ENCODE measurements around the gene LDB3.
A peak's percentile ranks its signal among the peaks of the same experiment; 100 is the strongest.

The LDB3 gene

DNA sequence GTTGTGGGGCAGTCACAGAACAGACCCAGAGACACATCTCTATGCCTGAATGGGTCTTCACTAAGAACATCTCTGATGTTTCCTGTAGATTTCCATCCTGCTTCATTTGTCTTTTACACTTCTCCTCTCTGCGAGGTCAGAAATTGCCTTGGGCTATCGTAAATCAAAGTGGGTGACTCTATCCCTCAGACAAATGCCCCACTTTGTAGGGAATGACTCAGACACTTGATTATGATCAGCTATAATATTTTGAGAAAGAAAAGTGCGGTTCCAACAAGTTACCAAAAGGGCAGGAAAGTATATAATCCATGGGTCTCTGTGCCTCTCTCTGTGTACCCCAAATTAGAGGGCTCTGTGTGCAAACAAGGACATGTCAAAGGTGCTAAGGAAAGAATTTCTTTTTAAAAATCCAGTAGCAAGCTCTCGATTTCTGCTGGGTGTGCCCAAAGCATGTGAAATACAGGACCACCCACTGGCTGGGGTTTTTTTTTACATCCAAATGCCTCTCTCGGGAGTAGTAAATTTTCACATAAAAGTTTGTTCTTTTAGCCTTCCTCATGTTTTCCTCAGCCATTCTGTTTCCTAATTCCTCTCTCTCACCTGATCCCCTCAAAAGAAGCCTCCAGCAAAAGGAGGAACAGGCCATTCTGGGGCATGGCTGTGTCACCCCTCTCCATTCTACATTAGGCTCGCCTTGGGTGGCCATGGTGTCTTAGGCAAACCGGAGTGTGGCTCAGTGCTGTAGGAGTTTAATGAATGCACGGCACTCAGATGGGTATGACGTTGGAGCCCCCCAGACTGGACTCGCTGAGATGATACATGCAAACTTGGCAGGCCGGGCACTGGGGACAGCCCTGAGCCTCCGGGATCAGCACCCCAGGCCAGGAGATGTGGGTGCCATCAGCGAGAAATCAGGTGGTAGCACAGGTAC is 20.3 kb upstream of the LDB3 start:
- Histone ChIP-seq H3K36me3 (ENCODE audit: control insufficient read depth, insufficient read depth, low read length) (no peaks in the 10 kb centered on the region), H3K27me3 (ENCODE audit: control insufficient read depth, insufficient read depth, low read length) (no peaks in the 10 kb centered on the region), H3K9ac (no peak overlapping the region), H3K4me3 (ENCODE audit: low read depth, low read length) (no peak overlapping the region), H3K79me2 (no peaks in the 10 kb centered on the region), H3K27ac (no peak overlapping the region), H3K9me3 (ENCODE audit: control insufficient read depth, low read length) (no peaks in the 10 kb centered on the region), H3K4me1 (peaks cover 6% of the 10 kb centered on the region), H2AFZ (no peak overlapping the region), H3K4me2 (ENCODE audit: low read length) (no peak overlapping the region)
- TF ChIP-seq, protein P1, sequence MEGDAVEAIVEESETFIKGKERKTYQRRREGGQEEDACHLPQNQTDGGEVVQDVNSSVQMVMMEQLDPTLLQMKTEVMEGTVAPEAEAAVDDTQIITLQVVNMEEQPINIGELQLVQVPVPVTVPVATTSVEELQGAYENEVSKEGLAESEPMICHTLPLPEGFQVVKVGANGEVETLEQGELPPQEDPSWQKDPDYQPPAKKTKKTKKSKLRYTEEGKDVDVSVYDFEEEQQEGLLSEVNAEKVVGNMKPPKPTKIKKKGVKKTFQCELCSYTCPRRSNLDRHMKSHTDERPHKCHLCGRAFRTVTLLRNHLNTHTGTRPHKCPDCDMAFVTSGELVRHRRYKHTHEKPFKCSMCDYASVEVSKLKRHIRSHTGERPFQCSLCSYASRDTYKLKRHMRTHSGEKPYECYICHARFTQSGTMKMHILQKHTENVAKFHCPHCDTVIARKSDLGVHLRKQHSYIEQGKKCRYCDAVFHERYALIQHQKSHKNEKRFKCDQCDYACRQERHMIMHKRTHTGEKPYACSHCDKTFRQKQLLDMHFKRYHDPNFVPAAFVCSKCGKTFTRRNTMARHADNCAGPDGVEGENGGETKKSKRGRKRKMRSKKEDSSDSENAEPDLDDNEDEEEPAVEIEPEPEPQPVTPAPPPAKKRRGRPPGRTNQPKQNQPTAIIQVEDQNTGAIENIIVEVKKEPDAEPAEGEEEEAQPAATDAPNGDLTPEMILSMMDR (IDR thresholded peaks at IDR 0.05), result no peak

DNA sequence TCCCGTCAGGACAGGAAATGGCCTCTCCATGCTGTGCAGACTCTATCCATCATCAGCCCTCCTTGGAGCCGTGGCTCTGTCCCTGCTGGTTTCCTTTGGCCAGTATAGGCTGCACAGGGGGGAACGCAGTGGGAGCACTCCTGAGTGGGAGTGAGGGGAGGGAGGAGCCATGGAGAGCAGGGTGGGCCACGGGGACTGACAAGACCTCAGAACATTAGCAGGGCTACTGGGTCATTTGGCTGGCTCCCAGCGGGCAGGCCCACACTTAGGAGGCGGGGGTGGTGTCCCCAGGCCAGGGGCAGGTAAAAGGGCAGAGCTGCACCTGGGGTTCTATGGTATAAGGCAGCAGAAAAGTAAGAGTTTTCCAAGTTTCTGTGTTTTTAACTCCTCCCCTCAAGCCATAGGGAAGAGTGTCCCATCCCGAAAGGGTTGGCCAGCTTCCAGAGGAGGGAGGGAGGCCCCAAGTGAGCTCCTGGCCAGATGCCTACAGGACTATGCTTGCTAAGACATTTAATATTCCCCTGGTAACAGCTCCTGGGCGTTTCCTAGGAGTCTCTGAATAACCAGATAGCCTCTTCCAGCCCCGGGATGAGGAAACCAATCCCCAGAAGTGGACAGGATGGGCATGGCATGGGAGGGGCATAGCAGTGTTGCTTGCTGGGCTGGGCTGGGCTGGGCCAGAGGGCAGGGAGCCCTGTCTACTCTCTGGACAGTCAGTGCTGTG is 19.4 kb upstream of the LDB3 start:
- H3K4me2 ChIP-seq (ENCODE audit: low read length), result no peak overlapping the region
- H3K27me3 ChIP-seq (ENCODE audit: control insufficient read depth, insufficient read depth, low read length), result no peaks in the 10 kb centered on the region
- H3K4me3 ChIP-seq (ENCODE audit: low read depth, low read length), result no peak overlapping the region
- peaks cover 6% of the 10 kb centered on the region for H3K4me1 ChIP-seq
- no peaks in the 10 kb centered on the region for H3K79me2 ChIP-seq
- no peaks in the 10 kb centered on the region for H3K36me3 ChIP-seq (ENCODE audit: control insufficient read depth, insufficient read depth, low read length)
- H2AFZ ChIP-seq, result peak overlapping the region; percentile 33
- no peak overlapping the region for H3K9ac ChIP-seq
- TF ChIP-seq, protein P1 (IDR thresholded peaks at IDR 0.05), result no peak
- H3K9me3 ChIP-seq (ENCODE audit: control insufficient read depth, low read length), result no peaks in the 10 kb centered on the region
- no peak overlapping the region for H3K27ac ChIP-seq

DNA sequence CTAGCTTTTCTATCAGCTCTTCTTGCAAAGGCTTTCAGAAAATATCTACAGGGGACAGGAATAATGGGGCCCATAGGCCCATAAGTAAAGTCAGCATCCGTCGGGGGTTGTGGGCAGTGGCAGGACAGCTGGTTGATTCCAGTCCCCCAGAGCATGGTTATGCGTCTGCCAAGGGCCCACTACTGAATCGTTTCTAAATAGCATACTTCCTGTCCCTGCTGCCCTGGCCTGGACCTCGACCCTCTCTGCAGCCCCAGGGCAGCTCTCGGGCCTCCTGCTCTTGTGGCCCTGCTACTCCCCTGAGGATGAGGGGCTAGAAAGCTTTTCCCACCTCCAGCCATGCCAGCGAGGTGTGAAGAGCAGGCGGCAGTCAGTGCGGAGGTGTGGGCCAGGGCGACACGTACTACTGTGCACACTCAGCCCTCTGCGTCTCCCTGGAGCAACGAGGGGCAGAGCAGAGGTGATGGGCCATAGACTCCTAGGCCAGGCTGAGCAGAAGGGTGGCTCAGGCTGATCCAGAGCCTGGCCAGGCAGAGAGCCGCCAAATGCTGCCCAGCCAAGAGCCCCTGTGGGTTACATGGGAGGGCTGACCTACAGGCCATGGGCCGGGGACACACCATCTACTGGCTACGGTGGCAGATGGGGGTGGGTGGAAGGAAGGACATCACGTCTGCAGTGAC is 18.7 kb upstream of the LDB3 start:
- H3K9ac ChIP-seq, result no peak overlapping the region
- H3K27ac ChIP-seq, result no peak overlapping the region
- no peaks in the 10 kb centered on the region for H3K79me2 ChIP-seq

DNA sequence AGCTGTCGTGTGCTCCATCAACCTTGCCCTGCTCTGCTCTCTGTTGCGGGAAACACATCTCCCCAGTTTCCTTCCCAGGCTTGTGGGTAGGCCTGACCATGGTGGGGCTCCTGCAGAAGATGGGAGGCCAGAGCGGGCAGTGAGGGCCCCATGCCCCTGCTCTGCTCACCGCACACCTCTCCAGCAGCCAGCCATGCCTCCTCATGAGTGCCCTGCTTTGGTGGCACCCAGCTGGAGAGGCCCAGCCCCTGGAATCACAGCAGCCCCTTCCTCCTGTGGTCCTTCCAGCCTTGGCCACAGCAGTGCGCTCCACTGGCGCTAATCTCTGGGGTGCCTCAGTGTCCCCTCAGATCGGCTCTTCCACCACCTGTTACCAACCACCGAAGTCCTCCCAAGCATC is 18.2 kb upstream of the LDB3 start:
- Histone ChIP-seq H3K4me3 (ENCODE audit: low read depth, low read length) (no peak overlapping the region), H3K27ac (no peak overlapping the region), H3K4me2 (ENCODE audit: low read length) (no peak overlapping the region), H3K9ac (no peak overlapping the region), H3K9me3 (ENCODE audit: control insufficient read depth, low read length) (no peaks in the 10 kb centered on the region), H3K79me2 (no peaks in the 10 kb centered on the region), H3K36me3 (ENCODE audit: control insufficient read depth, insufficient read depth, low read length) (no peaks in the 10 kb centered on the region), H2AFZ (no peak overlapping the region), H3K27me3 (ENCODE audit: control insufficient read depth, insufficient read depth, low read length) (no peaks in the 10 kb centered on the region), H3K4me1 (peaks cover 6% of the 10 kb centered on the region)
- TF ChIP-seq, protein P1 (IDR thresholded peaks at IDR 0.05), result no peak

More for the DNA sequence above, 18.7 kb upstream of the LDB3 start:
- H2AFZ ChIP-seq, result no peak overlapping the region
- H3K9me3 ChIP-seq (ENCODE audit: control insufficient read depth, low read length), result no peaks in the 10 kb centered on the region
- peaks cover 6% of the 10 kb centered on the region for H3K4me1 ChIP-seq
- TF ChIP-seq, protein P1 (IDR thresholded peaks at IDR 0.05), result no peak
- no peaks in the 10 kb centered on the region for H3K27me3 ChIP-seq (ENCODE audit: control insufficient read depth, insufficient read depth, low read length)
- no peaks in the 10 kb centered on the region for H3K36me3 ChIP-seq (ENCODE audit: control insufficient read depth, insufficient read depth, low read length)
- no peak overlapping the region for H3K4me3 ChIP-seq (ENCODE audit: low read depth, low read length)
- H3K4me2 ChIP-seq (ENCODE audit: low read length), result no peak overlapping the region
